IMR-90 (cell line): ENCODE data around the gene ACOT9. TPM values are rescaled to one million over a fixed set of nuclear protein-coding genes. Genes with fewer than 3 reads are reported as not detected.

Source experiments
- ATAC-seq: fragments of 200-7000 bp; cut with Tn5 transposase; 2 replicates; pipeline ENCODE4 v1.9.1; 2020; ENCODE audit warnings: low read depth, mild to moderate bottlenecking, moderate library complexity
- BruUV-seq: library from RNA; stranded (reverse); fragments of 400-500 nt; replicated peaks from 2 replicates; lab custom pipeline; 2021; lab: Mats Ljungman, UMichigan
- CTCF ChIA-PET: fragments of 300-600 bp; formaldehyde crosslinking; extraction: SDS; loops from one replicate; lab custom pipeline; 2021; ENCODE audit warnings: antibody characterized with exemption; lab: Yijun Ruan, JAX
- POLR2A ChIA-PET: fragments of 300-600 bp; sonication (Branson Sonifier 250); formaldehyde crosslinking; loops from one replicate; lab custom pipeline; 2022; ENCODE audit warnings: antibody characterized with exemption; ENCODE audit not compliant: unreplicated experiment; lab: Charles Lee
- DNase-seq: peaks from one replicate; pipeline ENCODE4 v3.0.0; 2013
- H2AFZ ChIP-seq: replicated peaks from 2 replicates; pipeline ENCODE3; 2013; ENCODE audit warnings: low read length, mild to moderate bottlenecking; ENCODE audit not compliant: poor library complexity
- H2AK5ac ChIP-seq: 2 replicates; pipeline ENCODE4 v1.6.1; 2013; ENCODE audit warnings: low read depth, low read length, inconsistent platforms
- H2AK9ac ChIP-seq: replicated peaks from 2 replicates; pipeline ENCODE3; 2013; ENCODE audit warnings: mild to moderate bottlenecking, low read depth, low read length, moderate library complexity; ENCODE audit not compliant: poor library complexity
- H2BK120ac ChIP-seq: 2 replicates; pipeline ENCODE4 v1.6.1; 2013; ENCODE audit warnings: low read depth, low read length, inconsistent platforms
- H2BK15ac ChIP-seq: 3 replicates; pipeline ENCODE4 v1.6.1; 2013; ENCODE audit warnings: low read depth, low read length, inconsistent platforms
- H2BK20ac ChIP-seq: 2 replicates; pipeline ENCODE4 v1.6.1; 2013; ENCODE audit warnings: low read depth, mild to moderate bottlenecking, inconsistent platforms, low read length, moderate library complexity
- H2BK5ac ChIP-seq: 2 replicates; pipeline ENCODE4 v1.6.1; 2013; ENCODE audit warnings: mild to moderate bottlenecking, low read depth, low read length, inconsistent platforms; ENCODE audit not compliant: poor library complexity, severe bottlenecking
- H3K14ac ChIP-seq: replicated peaks from 2 replicates; pipeline ENCODE4 v1.6.1; 2013; ENCODE audit warnings: low read depth, low read length, inconsistent platforms
- H3K18ac ChIP-seq: 2 replicates; pipeline ENCODE4 v1.6.1; 2013; ENCODE audit warnings: low read depth, low read length, control low read depth
- H3K23ac ChIP-seq: 2 replicates; pipeline ENCODE4 v1.6.1; 2013; ENCODE audit warnings: low read depth, low read length, inconsistent platforms
- H3K27ac ChIP-seq: 2 replicates; pipeline ENCODE4 v1.5.1; 2013; ENCODE audit warnings: mild to moderate bottlenecking, control low read depth, low read length; ENCODE audit not compliant: insufficient read depth
- H3K27me3 ChIP-seq: 2 replicates; pipeline ENCODE4 v1.6.1; 2013; ENCODE audit warnings: low read length; ENCODE audit not compliant: control insufficient read depth, insufficient read depth
- H3K36me3 ChIP-seq: 2 replicates; pipeline ENCODE4 v1.6.1; 2013; ENCODE audit warnings: low read length, mixed read lengths; ENCODE audit not compliant: control insufficient read depth, insufficient read depth
- H3K4ac ChIP-seq: 2 replicates; pipeline ENCODE4 v1.6.1; 2013; ENCODE audit warnings: low read depth, low read length, inconsistent platforms
- H3K4me1 ChIP-seq: 2 replicates; pipeline ENCODE4 v1.6.1; 2013; ENCODE audit warnings: low read length, mixed read lengths; ENCODE audit not compliant: control insufficient read depth, insufficient read depth
- H3K4me2 ChIP-seq: 2 replicates; pipeline ENCODE4 v1.6.1; 2013; ENCODE audit warnings: low read depth, mild to moderate bottlenecking, control low read depth, low read length, moderate library complexity
- H3K4me3 ChIP-seq: 2 replicates; pipeline ENCODE4 v1.5.1; 2013; ENCODE audit warnings: low read depth, mild to moderate bottlenecking, control low read depth, low read length, moderate library complexity; ENCODE audit not compliant: insufficient read depth
- H3K56ac ChIP-seq: 2 replicates; pipeline ENCODE4 v1.6.1; 2013; ENCODE audit warnings: low read length, inconsistent platforms; ENCODE audit not compliant: insufficient read depth; ENCODE audit errors: extremely low read depth
- H3K79me1 ChIP-seq, 2 experiments: 2 replicates each; pipeline ENCODE4 v1.6.1; 2013; ENCODE audit warnings: low read length in 2 of 2, inconsistent platforms in 1 of 2, low read depth in 1 of 2
- H3K9ac ChIP-seq: 2 replicates; pipeline ENCODE4 v1.6.1; 2013; ENCODE audit warnings: low read depth, low read length, control low read depth
- H3K9me1 ChIP-seq: 2 replicates; pipeline ENCODE4 v1.6.1; 2013; ENCODE audit warnings: low read length, inconsistent platforms; ENCODE audit not compliant: insufficient read depth
- H3K9me3 ChIP-seq: 2 replicates; pipeline ENCODE4 v1.6.1; 2013; ENCODE audit warnings: low read length; ENCODE audit not compliant: control insufficient read depth, insufficient read depth
- H4K20me1 ChIP-seq: 2 replicates; pipeline ENCODE4 v1.6.1; 2013; ENCODE audit warnings: low read length, inconsistent platforms; ENCODE audit not compliant: insufficient read depth
- H4K5ac ChIP-seq: 2 replicates; pipeline ENCODE4 v1.6.1; 2013; ENCODE audit warnings: mild to moderate bottlenecking, low read depth, low read length, control low read depth
- H4K8ac ChIP-seq, 2 experiments: 2 replicates each; pipeline ENCODE4 v1.6.1; 2013; ENCODE audit warnings: low read depth in 2 of 2, low read length in 2 of 2, control low read depth in 1 of 2, inconsistent platforms in 1 of 2
- H4K91ac ChIP-seq: 2 replicates; pipeline ENCODE4 v1.6.1; 2013; ENCODE audit warnings: low read depth, low read length, inconsistent platforms; ENCODE audit not compliant: insufficient read depth
- FOS ChIP-seq: fragments of 150-350 bp; IDR thresholded peaks from 2 replicates; pipeline ENCODE4 v1.6.1; 2016; ENCODE audit warnings: low read depth, low read length
- MAFK ChIP-seq: IDR thresholded peaks from 2 replicates; pipeline ENCODE4 v1.6.1; 2012; ENCODE audit warnings: low read depth, low read length, improper control_type of control experiment
- RFX5 ChIP-seq: IDR thresholded peaks from 2 replicates; pipeline ENCODE4 v1.8.0; 2012; ENCODE audit warnings: low read depth, mild to moderate bottlenecking, low read length, moderate library complexity
- WGBS, 2 experiments: methylation state at CpG; one replicate each; pipeline versions ENCODE4 v1.1.5 to v1.1.7; 2013; ENCODE audit warnings: missing lambda C conversion rate in 2 of 2; ENCODE audit not compliant: insufficient read length in 1 of 2; ENCODE audit errors: extremely low coverage in 2 of 2; 5-methylcytosine and 5-hydroxymethylcytosine counted together
- dilution Hi-C: fragments of 300-500 bp; cut with HindIII; formaldehyde crosslinking; loops from one replicate; pipeline ENCODE4 v1.14.3; 2018; ENCODE audit warnings: low sequenced_read_pairs; ENCODE audit not compliant: unreplicated experiment
- in situ Hi-C: fragments of 300-500 bp; cut with MboI; formaldehyde crosslinking; loops from 3 replicates; pipeline ENCODE4 v1.14.3; 2019; ENCODE audit warnings: low sequenced_read_pairs, inconsistent platforms, mixed read lengths
- intact Hi-C: fragments of 100-400 bp; cut with micrococcal nuclease; formaldehyde crosslinking; loops from 2 replicates; pipeline ENCODE4 v1.10.0; 2022
- polyA plus RNA-seq, 3 experiments: library from polyadenylated mRNA; depleted of rRNA; stranded (reverse); fragments of >200 nt; gene quantifications; 2 replicates each; pipeline ENCODE4 v1.2.3, GENCODE V29; 2012; ENCODE audit warnings: low replicate concordance in 1 of 3
- total RNA-seq: library from RNA; depleted of rRNA; stranded (reverse); fragments of >200 nt; gene quantifications from 2 replicates; pipeline ENCODE4 v1.2.3, GENCODE V29; 2012
- TF ChIP-seq, protein P1 (sequence below): fragments of 150-350 bp; IDR thresholded peaks from 2 replicates; pipeline ENCODE4 v1.6.1; 2017; ENCODE audit warnings: mild to moderate bottlenecking, antibody characterized with exemption, low read length, low read depth

The ACOT9 gene
- total and polyA plus RNA-seq, 2 of the 4 experiments (the other 2 are of a cell fraction) = 43.5 to 47.3 TPM

DNA sequence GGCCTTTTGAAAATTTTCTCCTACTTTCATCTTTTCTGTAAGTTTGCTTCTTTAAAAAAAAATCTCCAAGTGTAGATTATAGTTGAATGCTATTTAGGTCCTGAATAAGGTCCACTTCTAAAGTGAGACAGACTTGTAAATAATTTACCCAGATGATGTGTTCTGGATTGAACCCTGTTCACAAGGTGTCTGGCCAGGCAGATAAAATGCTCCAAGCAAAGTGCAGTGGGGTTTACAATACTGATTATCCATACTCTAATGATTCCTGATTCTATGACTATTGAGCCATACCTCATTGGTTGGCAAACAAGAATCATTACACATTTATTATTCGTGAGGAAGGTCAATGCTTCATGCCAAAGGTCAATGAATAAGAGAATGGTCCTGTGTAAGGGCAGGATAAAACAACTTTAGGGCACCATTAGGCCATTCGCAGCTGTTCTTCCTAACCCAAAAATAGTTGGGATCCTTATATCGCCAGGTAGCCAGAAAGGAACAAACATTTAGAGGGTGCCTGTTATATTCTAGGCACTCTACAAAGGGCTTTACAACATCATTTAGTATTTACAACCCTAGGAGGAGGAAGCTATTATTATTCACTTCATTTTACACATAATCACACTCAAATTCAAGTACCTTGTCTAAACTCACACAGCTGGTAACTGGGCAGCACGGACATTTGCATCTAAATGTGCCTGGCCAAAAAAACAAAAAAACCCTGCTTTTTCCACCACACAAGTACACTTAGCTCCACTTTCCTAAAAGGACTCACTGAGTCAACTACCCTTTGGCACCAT is 21.3 kb upstream of the ACOT9 start:
- no peak overlapping the region for H3K14ac ChIP-seq
- H2BK15ac ChIP-seq = no peak overlapping the region
- H3K36me3 ChIP-seq = no peaks in the 10 kb centered on the region
- H3K9me1 ChIP-seq = no peaks in the 10 kb centered on the region
- in situ Hi-C loops = no loop called here
- H3K4me3 ChIP-seq = no peak overlapping the region
- no peaks in the 10 kb centered on the region; the same call in 1 of the 2 replicates for H3K27me3 ChIP-seq
- H3K4me1 ChIP-seq = no peaks in the 10 kb centered on the region
- BruUV-seq = no TSS peak
- H3K79me1 ChIP-seq = no peaks in the 10 kb centered on the region
- no peak overlapping the region for H3K9ac ChIP-seq
- H3K9me3 ChIP-seq = peaks cover 2% of the 10 kb centered on the region; the same call in 1 of the 2 replicates
- WGBS, 2 experiments = 67% methylated on average over 1 of the region's 4 CpGs; no CpG with 5 or more reads in 1 of the 2 experiments
- ATAC-seq (no peak), DNase-seq (no peak)
- no peak overlapping the region for H4K5ac ChIP-seq
- H2AFZ ChIP-seq = no peak overlapping the region
- no peak overlapping the region for H3K27ac ChIP-seq
- H4K20me1 ChIP-seq = no peaks in the 10 kb centered on the region
- H2AK9ac ChIP-seq = no peak overlapping the region
- TF ChIP-seq, protein P1, sequence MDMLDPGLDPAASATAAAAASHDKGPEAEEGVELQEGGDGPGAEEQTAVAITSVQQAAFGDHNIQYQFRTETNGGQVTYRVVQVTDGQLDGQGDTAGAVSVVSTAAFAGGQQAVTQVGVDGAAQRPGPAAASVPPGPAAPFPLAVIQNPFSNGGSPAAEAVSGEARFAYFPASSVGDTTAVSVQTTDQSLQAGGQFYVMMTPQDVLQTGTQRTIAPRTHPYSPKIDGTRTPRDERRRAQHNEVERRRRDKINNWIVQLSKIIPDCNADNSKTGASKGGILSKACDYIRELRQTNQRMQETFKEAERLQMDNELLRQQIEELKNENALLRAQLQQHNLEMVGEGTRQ = no peak
- no peak for TF ChIP-seq FOS
- no peak for TF ChIP-seq MAFK
- TF ChIP-seq RFX5 = no peak
- H3K56ac ChIP-seq = no peak overlapping the region
- no peak overlapping the region for H3K18ac ChIP-seq
- POLR2A ChIA-PET = no interaction called here
- dilution Hi-C loops = no loop called here
- no peak overlapping the region for H2BK20ac ChIP-seq
- no peak overlapping the region for H2AK5ac ChIP-seq
- CTCF ChIA-PET = no interaction called here
- no peak overlapping the region for H3K4ac ChIP-seq
- H3K4me2 ChIP-seq = no peak overlapping the region
- no peak overlapping the region for H3K23ac ChIP-seq
- H4K8ac ChIP-seq = no peak overlapping the region
- intact Hi-C loops = no loop called here
- no peak overlapping the region for H4K91ac ChIP-seq
- no peak overlapping the region for H2BK5ac ChIP-seq
- no peak overlapping the region for H2BK120ac ChIP-seq
